Measurements from ENCODE around the gene KRTAP4-16. TPM values are rescaled to one million over a fixed set of nuclear protein-coding genes. Genes with fewer than 3 reads are reported as not detected.
"Not testable (repeated sequence)": the region's sequence is repeated elsewhere in the genome, so short reads cannot be mapped to it uniquely, and the experiment has no call there.

Gene KRTAP4-16
- not detected in 2 replicates for total RNA-seq
- long read RNA-seq = 0 reads

DNA sequence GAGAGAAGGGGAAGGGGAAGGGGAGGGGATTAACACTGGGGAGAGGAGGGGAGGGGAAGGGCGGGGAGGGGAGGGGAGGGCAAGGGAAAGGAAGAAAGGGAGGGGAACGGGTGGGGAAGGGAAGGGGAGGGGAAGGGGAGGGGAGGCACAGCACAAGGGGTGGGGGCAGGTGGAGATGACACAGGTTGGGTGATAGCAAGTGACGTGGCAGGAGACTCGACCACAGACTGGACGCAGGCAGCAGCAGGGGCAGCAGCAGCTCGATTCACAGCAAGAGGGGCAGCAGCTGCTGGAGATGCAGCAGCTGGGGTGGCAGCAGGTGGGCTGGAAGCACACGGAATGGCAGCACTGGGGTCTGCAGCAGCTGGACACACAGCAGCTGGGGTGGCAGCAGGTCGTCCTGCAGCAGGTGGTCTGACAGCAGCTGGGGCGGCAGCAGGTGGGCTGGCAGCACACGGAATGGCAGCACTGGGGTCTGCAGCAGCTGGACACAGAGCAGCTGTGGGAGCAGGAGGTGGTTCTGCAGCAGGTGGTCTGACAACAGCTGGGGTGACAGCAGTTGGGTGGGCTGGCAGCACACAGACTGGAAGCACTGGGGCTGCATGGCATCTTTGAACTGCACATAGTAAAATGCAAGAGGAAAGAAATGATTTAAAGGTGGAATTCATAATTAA lies at the start of gene KRTAP4-16:
KRTAP4-16 (minus strand) TSS at position 624 of the 674 bp plus-strand sequence; CDS start at position 624, 0 bp downstream.
- H3K9me3 Mint-ChIP-seq = no peaks in the 10 kb centered on the region
- no peaks in the 10 kb centered on the region for H3K4me1 Mint-ChIP-seq
- H3K27ac Mint-ChIP-seq (ENCODE audit: unreplicated experiment) = no peak within 1 kb of the TSS
- TF ChIP-seq, protein P1, sequence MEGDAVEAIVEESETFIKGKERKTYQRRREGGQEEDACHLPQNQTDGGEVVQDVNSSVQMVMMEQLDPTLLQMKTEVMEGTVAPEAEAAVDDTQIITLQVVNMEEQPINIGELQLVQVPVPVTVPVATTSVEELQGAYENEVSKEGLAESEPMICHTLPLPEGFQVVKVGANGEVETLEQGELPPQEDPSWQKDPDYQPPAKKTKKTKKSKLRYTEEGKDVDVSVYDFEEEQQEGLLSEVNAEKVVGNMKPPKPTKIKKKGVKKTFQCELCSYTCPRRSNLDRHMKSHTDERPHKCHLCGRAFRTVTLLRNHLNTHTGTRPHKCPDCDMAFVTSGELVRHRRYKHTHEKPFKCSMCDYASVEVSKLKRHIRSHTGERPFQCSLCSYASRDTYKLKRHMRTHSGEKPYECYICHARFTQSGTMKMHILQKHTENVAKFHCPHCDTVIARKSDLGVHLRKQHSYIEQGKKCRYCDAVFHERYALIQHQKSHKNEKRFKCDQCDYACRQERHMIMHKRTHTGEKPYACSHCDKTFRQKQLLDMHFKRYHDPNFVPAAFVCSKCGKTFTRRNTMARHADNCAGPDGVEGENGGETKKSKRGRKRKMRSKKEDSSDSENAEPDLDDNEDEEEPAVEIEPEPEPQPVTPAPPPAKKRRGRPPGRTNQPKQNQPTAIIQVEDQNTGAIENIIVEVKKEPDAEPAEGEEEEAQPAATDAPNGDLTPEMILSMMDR (conservative IDR thresholded peaks at IDR 0.05) = no peak
- no peaks in the 10 kb centered on the region for H3K36me3 Mint-ChIP-seq (ENCODE audit: low read depth)
- H3K27me3 Mint-ChIP-seq (ENCODE audit: low read depth) = peaks cover 27% of the 10 kb centered on the region
- no peak within 1 kb of the TSS for H3K4me3 Mint-ChIP-seq
- DNase-seq (ENCODE audit: low read depth, low spot score) = no peak

DNA sequence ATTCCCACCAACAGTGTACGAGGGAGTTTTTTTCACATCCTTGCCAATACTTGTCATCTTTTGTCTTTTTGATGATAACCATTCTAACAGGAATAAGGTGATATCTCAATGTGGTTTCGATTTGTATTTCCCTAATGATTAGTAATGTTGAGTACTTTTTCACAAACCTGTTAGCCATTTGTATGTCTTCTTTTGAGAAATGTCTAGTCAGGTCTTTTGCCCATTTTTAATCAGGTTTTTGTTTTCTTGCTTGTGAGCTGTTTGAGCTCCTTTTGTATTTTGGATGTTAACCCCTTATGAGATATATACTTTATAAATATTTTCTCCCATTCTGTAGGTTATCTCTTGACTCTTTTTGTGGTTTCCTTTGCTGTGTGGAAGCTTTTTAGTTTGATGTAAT lies 49.5 kb upstream of the KRTAP4-16 start:
- peaks cover 36% of the 10 kb centered on the region for H3K27me3 Mint-ChIP-seq (ENCODE audit: low read depth)
- no peak overlapping the region for H3K4me3 Mint-ChIP-seq
- H3K27ac Mint-ChIP-seq (ENCODE audit: unreplicated experiment) = no peak overlapping the region
- DNase-seq (ENCODE audit: low read depth, low spot score) = no peak
- H3K4me1 Mint-ChIP-seq = no peaks in the 10 kb centered on the region
- H3K36me3 Mint-ChIP-seq (ENCODE audit: low read depth) = no peaks in the 10 kb centered on the region
- TF ChIP-seq, protein P1 (conservative IDR thresholded peaks at IDR 0.05) = no peak
- no peaks in the 10 kb centered on the region for H3K9me3 Mint-ChIP-seq

DNA sequence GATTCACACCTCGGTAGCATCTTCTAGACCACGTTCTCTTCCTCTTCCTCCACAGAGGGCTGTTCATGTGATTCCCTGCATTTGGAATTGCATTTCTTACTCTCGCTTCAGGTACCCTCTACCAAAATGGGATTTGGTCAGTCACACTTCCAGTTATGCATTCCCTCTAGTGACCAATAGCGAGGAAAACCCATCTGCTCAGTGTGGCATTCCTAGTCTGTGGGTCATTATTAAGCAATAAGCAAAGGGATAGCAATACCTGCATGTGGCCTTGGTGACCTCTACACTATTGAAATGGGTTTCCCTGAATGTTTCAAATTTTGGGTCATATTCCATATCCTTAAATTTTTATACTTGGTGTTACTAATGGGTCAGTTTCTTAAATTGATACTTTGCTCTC lies 48.0 kb upstream of the KRTAP4-16 start:
- H3K36me3 Mint-ChIP-seq (ENCODE audit: low read depth) = no peaks in the 10 kb centered on the region
- peaks cover 32% of the 10 kb centered on the region for H3K27me3 Mint-ChIP-seq (ENCODE audit: low read depth)
- H3K4me1 Mint-ChIP-seq = no peaks in the 10 kb centered on the region
- TF ChIP-seq, protein P1 (conservative IDR thresholded peaks at IDR 0.05) = no peak
- H3K9me3 Mint-ChIP-seq = no peaks in the 10 kb centered on the region
- no peak for DNase-seq (ENCODE audit: low read depth, low spot score)
- H3K27ac Mint-ChIP-seq (ENCODE audit: unreplicated experiment) = no peak overlapping the region
- H3K4me3 Mint-ChIP-seq = no peak overlapping the region

GRCh38 chr17:41149652-41149985 lies 47.6 kb upstream of the KRTAP4-16 start, which contains the start of gene KRTAP4-5:
KRTAP4-5 (minus strand) TSS chr17:41149825; CDS start chr17:41149767, 58 bp downstream.
- DNase-seq (ENCODE audit: low read depth, low spot score) = no peak
- TF ChIP-seq, protein P1 (conservative IDR thresholded peaks at IDR 0.05) = no peak
- Mint-ChIP-seq H3K27me3 (ENCODE audit: low read depth) (peaks cover 28% of the 10 kb centered on the region), H3K36me3 (ENCODE audit: low read depth) (no peaks in the 10 kb centered on the region), H3K27ac (ENCODE audit: unreplicated experiment) (no peak within 1 kb of the TSS), H3K4me1 (no peaks in the 10 kb centered on the region), H3K4me3 (no peak within 1 kb of the TSS), H3K9me3 (no peaks in the 10 kb centered on the region)

- H3K27ac Mint-ChIP-seq (ENCODE audit: unreplicated experiment); H3K4me3 Mint-ChIP-seq; DNase-seq (ENCODE audit: low read depth, low spot score); H3K9me3 Mint-ChIP-seq; H3K36me3 Mint-ChIP-seq (ENCODE audit: low read depth); H3K4me1 Mint-ChIP-seq: not testable (repeated sequence)
- peaks cover 26% of the 10 kb centered on the region for H3K27me3 Mint-ChIP-seq (ENCODE audit: low read depth)
Observed at GRCh38 chr17:41148971-41149651, 47.1 kb upstream of the KRTAP4-16 start.

Data from neural crest cell (in vitro differentiated cells).